ENCODE data around the gene YIPF1. TPM values are rescaled to one million over a fixed set of nuclear protein-coding genes. Genes with fewer than 3 reads are reported as not detected.

The YIPF1 gene
- total RNA-seq, 2 donors from 2014 or later, result 16.1 to 21.1 TPM

DNA sequence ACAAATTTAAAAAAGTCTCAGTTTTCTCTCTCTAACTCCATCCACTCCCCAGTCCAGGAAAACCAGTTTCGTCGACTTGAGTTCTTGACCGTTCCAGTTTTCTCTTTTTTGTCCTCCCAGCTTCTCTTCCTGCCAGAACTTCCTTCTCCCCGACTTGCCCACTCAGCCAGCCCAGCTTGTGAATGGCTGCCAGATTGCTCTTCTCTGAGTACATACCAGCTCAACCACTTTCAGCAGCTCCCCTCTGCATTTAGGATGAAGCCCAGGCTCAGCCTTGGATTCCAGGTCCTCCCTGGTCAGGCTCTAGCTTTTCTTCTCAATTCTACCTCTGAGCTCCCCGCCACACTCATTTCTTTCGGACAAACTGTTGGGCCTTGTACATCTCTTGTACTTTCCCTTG is 5.8 kb upstream of the YIPF1 start:
- Histone ChIP-seq H3K4me1 (peaks cover 14% of the 10 kb centered on the region), H3K9me3 (no peaks in the 10 kb centered on the region), H3K27me3 (no peaks in the 10 kb centered on the region), H3K27ac (no peak overlapping the region), H3K36me3 (replicated peaks in 1 of 2; ENCODE audit: insufficient read depth in 1 of 2, low read depth in 2 of 2) (no peaks in the 10 kb centered on the region), H3K4me3 (no peak overlapping the region)
- no peak for DNase-seq
- intact Hi-C loops (cut with DNase I), result no loop called here
- TF ChIP-seq, protein P1, sequence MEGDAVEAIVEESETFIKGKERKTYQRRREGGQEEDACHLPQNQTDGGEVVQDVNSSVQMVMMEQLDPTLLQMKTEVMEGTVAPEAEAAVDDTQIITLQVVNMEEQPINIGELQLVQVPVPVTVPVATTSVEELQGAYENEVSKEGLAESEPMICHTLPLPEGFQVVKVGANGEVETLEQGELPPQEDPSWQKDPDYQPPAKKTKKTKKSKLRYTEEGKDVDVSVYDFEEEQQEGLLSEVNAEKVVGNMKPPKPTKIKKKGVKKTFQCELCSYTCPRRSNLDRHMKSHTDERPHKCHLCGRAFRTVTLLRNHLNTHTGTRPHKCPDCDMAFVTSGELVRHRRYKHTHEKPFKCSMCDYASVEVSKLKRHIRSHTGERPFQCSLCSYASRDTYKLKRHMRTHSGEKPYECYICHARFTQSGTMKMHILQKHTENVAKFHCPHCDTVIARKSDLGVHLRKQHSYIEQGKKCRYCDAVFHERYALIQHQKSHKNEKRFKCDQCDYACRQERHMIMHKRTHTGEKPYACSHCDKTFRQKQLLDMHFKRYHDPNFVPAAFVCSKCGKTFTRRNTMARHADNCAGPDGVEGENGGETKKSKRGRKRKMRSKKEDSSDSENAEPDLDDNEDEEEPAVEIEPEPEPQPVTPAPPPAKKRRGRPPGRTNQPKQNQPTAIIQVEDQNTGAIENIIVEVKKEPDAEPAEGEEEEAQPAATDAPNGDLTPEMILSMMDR (IDR thresholded peaks at IDR 0.05), result no peak
- no peak for TF ChIP-seq POLR2A (IDR thresholded peaks at IDR 0.05)
- 74 to 76% methylated on average over 6 of the region's 6 CpGs for WGBS, 2 donors
- no peak for ATAC-seq

DNA sequence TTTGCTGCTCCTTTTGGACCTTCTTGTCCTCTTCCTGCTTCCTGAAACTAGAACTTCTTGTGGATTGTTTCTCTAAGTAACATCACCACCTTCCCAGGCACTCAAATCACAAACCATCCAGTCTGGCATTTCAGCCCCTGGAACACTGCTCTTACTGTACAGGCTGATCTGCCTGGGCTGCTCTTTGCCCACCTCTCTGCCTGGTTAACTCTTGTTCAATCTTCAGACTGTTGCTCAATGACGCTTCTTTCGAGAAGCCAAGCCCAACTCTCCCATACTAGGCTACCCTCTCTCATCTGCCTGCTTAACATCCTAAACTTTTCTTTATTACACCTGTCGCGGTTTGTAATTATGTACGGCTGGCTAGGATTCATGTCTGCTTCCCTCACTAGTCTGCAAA is 5.0 kb upstream of the YIPF1 start:
- ATAC-seq (no peak), DNase-seq (no peak)
- H3K4me1 ChIP-seq, result peaks cover 18% of the 10 kb centered on the region
- H3K4me3 ChIP-seq, result no peak overlapping the region
- TF ChIP-seq, protein P1 (IDR thresholded peaks at IDR 0.05), result no peak
- TF ChIP-seq POLR2A (IDR thresholded peaks at IDR 0.05), result no peak
- no peaks in the 10 kb centered on the region for H3K36me3 ChIP-seq (replicated peaks in 1 of 2; ENCODE audit: insufficient read depth in 1 of 2, low read depth in 2 of 2)
- H3K27me3 ChIP-seq, result no peaks in the 10 kb centered on the region
- WGBS, 2 donors, result 84 to 85% methylated on average over 5 of the region's 5 CpGs
- H3K9me3 ChIP-seq, result no peaks in the 10 kb centered on the region
- intact Hi-C loops (cut with DNase I), result no loop called here
- H3K27ac ChIP-seq, result no peak overlapping the region

DNA sequence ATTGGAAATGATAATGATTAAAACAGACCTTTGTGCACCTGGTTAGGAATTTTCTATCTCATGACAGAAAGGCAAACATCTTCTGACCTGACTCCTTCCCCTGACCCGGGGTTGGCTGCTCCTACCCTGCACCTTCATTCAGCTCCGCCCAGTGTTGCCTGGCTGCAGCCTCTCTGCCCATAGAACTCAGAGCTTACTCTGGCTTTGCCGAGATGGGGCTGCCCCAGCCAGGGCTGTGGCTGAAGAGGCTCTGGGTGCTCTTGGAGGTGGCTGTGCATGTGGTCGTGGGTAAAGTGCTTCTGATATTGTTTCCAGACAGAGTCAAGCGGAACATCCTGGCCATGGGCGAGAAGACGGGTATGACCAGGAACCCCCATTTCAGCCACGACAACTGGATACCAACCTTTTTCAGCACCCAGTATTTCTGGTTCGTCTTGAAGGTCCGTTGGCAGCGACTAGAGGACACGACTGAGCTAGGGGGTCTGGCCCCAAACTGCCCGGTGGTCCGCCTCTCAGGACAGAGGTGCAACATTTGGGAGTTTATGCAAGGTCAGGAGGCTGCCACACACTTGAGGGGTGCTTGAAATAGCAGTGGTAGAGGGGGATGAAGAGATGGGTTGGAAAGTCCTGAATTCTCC is 4.5 kb upstream of the YIPF1 start, which contains the start of gene DIO1:
Gene DIO1 (plus strand): TSS at position 189 of the 638 bp plus-strand sequence. CDS start 24 bp downstream, at position 213.
- no peaks in the 10 kb centered on the region for H3K27me3 ChIP-seq
- peak within 1 kb of the TSS in 1 of 4 donors; percentile 45 for H3K27ac ChIP-seq
- peaks cover 14% of the 10 kb centered on the region for H3K4me1 ChIP-seq
- no peak within 1 kb of the TSS for H3K4me3 ChIP-seq
- no peaks in the 10 kb centered on the region for H3K36me3 ChIP-seq (replicated peaks in 1 of 2; ENCODE audit: insufficient read depth in 1 of 2, low read depth in 2 of 2)
- intact Hi-C loops (cut with DNase I), result no loop called here
- H3K9me3 ChIP-seq, result no peaks in the 10 kb centered on the region
- WGBS, 2 donors, result 57 to 73% methylated on average over 7 to 14 of the region's 14 CpGs
- TF ChIP-seq POLR2A (IDR thresholded peaks at IDR 0.05), result no peak
- TF ChIP-seq, protein P1 (IDR thresholded peaks at IDR 0.05), result no peak
- no peak for ATAC-seq
- no peak for DNase-seq

DNA sequence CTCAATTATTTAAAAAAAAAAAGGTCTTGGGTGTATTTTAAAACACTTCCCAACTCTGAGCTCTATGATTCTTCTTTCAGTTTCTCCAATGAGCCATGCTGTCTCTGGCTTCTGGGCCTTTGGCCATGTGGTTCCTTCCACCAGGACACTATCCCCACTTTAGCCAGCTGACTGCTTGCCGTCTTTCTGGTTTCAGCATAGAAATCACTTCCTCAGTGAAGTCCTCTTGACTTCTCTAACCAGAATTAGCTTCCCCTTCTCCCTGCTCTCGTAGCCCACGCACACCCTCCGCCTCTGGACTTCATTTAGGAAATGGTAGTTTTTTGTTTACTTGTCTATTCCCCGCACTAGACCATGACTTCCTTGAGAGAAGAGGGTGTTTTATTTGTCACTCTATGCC is 3.3 kb upstream of the YIPF1 start:
- 66 to 70% methylated on average over 5 of the region's 5 CpGs for WGBS, 2 donors
- ATAC-seq (no peak), DNase-seq (peak in 1 of 4 donors; percentile 50)
- Histone ChIP-seq H3K27ac (peak overlapping the region in 1 of 4 donors; percentile 45), H3K4me1 (peaks cover 17% of the 10 kb centered on the region), H3K36me3 (replicated peaks in 1 of 2; ENCODE audit: insufficient read depth in 1 of 2, low read depth in 2 of 2) (no peaks in the 10 kb centered on the region), H3K27me3 (no peaks in the 10 kb centered on the region), H3K9me3 (no peaks in the 10 kb centered on the region), H3K4me3 (no peak overlapping the region)
- TF ChIP-seq, protein P1 (IDR thresholded peaks at IDR 0.05), result no peak
- TF ChIP-seq POLR2A (IDR thresholded peaks at IDR 0.05), result no peak
- intact Hi-C loops (cut with DNase I), result no loop called here

DNA sequence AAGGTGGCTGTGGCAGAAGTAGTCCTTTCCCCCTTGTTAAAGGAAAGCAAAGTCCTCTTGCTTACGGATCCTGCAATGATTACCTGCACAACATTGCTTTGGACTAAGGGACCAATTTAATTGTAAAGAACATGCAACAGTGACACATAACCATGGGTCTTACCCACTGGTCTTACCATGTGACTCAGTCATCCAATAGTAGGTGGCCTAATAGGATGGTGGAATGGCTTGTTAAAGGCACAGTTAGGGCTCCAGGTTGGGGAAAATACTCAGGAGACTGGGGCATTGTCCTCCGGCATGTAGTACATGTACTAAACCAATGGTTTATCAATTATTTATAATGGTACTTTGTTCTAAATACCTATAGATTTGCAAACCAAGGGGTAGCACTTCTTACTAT is 2.1 kb upstream of the YIPF1 start:
- DNase-seq (no peak), ATAC-seq (no peak)
- Histone ChIP-seq H3K4me1 (peaks cover 17% of the 10 kb centered on the region), H3K9me3 (no peaks in the 10 kb centered on the region), H3K27me3 (no peaks in the 10 kb centered on the region), H3K36me3 (replicated peaks in 1 of 2; ENCODE audit: insufficient read depth in 1 of 2, low read depth in 2 of 2) (no peaks in the 10 kb centered on the region), H3K27ac (no peak overlapping the region), H3K4me3 (no peak overlapping the region)
- intact Hi-C loops (cut with DNase I), result no loop called here
- no peak for TF ChIP-seq POLR2A (IDR thresholded peaks at IDR 0.05)
- TF ChIP-seq, protein P1 (IDR thresholded peaks at IDR 0.05), result no peak
- 76 to 89% methylated on average over 2 of the region's 2 CpGs for WGBS, 2 donors
